SW 1271 (cell line): ENCODE measurements around the gene SLC7A4.
"Not testable (repeated sequence)": the region's sequence is repeated elsewhere in the genome, so short reads cannot be mapped to it uniquely, and the experiment has no call there.

Experiments used
- DNase-seq, 2 experiments: peaks; one replicate each; lab custom pipeline; 2025; lab: John Stamatoyannopoulos, UW

Gene SLC7A4

DNA sequence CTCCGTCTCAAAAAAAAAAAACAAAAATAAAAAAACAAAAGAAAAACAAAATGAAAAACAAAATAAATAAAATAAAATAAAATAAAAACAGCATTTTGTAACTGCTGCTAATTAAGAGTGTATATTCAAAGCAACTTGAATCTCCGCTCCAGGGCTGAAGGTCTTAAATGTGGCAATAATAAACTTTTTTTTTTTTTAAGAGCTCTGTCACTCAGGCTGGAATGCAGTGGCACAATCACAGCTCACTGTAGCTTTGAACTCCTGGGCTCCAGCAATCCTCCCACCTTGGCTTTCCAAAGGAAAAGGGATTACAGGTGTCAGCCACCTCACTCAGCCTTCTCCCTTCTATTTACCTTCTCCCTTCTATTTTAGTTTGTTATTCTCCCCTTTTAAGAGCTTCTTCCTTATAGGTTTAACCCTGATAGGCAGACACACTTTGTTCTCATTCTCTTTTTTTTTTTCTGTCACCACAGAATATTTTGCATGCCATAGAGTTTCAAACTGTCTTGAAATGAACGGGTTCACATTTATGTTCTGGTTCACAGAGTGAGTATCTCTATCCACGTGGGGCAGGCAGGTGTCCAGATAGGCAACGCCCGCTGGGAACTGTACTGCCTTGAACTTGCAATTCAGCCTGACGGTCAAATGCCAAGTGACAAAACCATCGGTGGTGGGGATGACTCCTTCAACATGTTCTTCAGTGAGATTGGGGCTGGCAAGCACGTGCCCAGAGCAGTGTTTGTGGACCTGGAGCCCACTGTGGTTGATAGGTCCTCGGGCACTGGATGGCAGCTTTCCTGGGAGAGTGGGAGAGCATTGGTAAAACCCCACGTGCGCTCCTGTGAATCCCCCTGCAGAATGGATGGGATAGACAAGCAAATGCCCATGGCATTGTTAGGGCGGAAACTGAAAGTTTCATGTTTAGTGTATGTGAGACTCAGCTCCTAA, 32.8 kb upstream of the SLC7A4 start:
- no peak for DNase-seq

DNA sequence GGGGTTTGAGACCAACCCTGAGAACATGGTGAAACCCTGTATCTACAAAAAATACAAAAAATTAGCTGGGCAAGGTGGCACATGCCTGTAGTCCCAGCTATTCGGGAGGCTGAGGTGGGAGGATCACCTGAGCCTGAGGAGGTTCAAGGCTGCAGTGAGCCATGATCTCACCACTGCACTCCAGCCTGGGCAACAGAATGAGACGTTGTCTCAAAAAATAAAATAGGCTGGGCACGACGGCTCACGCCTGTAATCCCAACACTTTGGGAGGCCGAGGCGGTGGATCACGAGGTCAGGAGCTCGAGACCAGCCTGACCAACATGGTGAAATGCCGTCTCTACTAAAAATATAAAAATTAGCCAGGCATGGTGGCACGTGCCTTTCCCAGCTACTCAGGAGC, 32.1 kb upstream of the SLC7A4 start:
- DNase-seq, result not testable (repeated sequence)

DNA sequence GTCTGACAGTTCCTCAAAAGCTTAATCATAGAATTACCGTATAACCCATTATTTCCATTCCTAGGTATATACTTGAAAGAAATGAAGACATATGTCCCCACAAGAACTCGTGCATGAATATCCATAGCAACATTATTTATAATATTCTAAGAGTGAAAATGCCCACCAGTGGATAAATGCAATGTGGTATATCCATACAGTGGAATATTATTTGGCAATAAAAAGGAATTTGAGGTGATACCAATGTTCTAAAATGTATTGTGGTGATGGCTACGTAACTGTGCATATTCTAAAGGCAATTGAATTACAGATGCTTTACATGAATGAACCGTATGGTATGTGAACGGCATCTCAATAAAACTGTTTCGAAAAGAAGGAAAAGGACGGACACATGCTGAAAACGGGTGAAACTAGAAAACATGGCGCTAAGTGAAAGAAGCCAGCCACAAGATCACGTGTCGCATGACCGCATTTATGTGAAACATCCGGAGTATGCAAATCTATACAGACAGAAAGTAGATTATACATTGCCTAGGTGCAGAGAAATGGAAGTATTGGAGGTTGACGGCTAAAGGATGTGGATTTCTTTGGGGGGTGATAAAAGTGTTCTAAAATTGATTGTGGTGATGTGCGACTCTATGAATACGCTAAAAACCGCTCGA, 29.4 kb upstream of the SLC7A4 start:
- DNase-seq, result not testable (repeated sequence)

DNA sequence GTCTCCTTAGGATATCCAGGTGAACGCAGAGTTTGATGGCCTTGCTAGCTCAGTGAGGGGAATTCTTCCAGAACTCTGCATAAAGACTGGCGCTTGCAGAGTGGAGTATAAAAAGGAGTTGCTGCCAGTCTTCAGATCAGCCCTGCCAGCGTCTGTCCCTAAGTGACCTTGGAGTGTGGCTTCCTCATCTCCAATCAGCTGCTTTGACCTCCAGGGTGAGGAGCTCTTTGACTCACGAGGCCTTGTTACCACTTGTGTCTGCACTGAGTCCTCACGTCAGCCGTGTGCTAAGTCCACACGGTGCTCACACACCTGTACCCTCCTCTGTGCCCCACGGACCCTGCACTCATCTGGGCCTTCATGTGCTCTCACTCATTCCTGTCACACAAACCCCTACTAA, 28.0 kb upstream of the SLC7A4 start:
- DNase-seq, result not testable (repeated sequence)

DNA sequence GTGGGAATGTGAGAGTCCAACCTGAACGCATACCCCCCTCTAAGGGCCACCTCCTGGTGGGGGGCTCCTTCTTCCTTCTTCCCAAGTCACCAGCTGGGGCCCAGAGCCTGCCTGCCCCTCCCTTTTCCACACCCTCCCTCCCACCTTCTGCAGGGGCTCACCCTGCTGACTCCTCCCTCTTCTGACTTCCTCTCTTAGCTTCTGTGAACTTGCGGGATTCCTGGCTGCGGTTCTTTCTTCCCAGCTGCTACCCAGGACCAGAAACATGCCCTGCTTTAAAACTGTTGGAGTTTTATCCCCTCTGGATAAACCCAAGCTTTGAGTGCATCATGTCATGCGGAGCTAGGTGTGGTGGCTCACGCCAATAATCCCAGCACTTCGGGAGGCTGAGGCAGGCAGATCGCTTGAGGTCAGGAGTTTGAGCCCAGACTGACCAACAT, 23.5 kb upstream of the SLC7A4 start:
- no peak for DNase-seq

DNA sequence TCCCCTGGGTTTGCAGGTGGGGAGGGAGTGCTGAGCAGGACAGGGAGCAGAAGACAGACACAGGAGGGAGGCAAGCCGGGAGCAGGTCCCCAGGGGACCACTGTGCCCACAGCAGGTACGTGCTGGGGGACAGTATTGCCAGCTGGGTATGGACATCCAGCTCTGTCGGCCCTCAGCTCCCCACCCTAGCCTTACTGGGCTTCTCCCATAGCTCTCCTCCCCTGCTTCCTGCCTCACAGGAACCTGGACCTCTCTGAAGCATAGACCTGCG, 23.1 kb upstream of the SLC7A4 start:
- DNase-seq, result no peak

DNA sequence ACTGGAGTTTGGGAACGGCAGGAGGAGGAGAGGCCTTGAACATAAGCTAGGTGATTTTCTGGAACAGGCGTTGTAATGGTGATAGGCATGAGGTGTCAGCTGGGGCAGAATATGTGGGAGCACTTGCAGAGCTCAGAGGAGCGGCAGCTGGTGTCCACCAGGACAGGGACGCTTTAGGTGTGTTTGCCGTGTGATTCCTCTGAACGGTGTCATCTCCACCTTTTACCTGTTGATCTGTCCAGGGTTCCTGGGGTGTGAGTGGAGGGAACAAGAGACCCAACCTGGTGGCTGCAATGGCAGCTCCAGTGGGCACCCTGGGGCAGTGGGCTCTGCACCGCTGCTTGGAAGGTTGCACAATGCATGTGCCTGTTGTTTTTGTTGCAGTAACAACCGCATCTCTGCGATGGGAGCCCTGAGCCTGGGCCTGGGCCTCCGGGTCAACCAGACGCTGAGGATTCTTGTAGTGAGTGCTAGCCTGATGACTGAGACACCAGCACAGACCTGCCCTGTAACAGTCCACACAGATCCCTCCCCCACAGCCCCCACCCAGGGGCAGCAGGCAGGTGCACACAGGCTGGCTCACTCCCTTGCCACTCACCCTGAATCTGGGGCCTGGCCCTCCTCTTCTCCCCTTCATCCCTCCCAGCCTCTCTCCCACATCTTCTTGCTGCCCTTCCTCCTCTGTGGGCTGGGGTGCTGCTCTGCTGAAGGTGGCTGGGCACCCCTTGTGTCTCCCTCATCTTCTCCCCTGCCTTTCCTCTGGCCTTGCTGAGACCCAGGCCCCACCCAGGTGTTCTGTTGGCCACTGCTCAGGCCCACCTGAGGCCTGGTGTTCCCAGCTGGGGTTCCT, 22.6 kb upstream of the SLC7A4 start:
- DNase-seq, result no peak

DNA sequence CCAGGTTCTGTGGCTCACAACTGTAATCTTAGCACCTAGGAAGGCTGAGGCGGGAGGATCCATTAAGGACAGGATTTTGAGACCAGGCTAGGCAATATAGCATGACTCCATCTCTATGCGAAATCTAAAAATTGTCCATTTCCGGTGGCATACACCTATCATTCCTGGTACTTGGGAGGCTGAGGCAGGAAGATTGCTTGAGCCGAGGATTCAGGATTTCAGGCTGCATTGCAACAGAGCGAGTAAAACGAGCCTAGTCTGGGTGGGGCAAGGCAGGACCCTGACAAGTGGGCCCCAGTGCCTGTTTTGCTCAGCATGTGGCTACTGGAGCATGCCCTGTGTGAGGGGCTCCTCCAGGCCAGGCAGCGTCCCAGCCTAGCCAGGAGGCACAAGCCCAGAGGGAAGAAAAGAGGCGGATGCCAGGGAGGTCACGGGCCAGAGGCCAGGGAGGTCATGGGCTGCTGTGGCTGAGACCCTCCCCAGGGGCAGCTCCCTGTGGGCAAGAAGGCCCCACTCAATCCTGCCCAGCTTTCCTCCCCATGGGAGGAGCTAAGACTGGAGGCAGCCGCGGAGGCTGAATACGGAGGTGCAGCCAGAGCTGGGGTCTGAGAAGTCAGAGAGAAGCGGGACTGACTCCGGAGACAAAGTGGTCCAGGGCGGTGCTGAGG, 21.8 kb upstream of the SLC7A4 start:
- no peak for DNase-seq

DNA sequence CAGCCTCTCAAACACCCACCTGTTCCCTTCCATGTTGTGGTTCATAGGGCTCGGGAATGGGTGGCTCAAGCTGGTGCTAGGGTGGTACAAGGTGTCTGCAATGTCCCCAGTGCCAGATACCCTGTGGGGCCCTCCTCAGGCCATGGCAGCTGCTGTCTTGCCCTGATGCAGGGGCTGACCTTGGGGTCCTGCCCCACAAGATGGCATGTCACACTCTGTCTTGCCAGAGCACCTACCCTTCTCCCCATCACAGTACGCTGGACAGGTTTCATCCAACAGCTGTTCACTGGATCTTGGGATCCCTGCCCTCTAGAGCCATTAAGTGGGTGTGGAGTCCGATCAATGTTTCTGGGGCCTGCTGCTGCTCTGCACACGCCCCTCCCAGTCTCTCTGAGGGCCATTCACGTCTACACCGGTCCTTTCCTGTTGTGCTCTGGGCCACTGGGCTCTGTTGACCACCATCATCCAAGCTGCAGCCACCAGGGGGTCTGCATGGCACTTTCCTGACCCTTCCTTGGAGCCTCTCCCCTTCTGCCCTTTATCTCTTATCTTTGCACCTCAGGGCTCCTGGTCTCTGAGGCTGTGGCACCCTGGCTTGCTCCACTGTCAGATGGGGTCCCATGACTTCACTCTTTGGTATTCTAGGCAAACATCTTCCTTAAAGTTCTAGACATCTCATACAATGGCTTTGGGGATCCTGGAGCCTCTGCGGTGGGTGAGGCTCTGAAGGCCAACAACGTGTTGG, 20.5 kb upstream of the SLC7A4 start:
- DNase-seq, result no peak

DNA sequence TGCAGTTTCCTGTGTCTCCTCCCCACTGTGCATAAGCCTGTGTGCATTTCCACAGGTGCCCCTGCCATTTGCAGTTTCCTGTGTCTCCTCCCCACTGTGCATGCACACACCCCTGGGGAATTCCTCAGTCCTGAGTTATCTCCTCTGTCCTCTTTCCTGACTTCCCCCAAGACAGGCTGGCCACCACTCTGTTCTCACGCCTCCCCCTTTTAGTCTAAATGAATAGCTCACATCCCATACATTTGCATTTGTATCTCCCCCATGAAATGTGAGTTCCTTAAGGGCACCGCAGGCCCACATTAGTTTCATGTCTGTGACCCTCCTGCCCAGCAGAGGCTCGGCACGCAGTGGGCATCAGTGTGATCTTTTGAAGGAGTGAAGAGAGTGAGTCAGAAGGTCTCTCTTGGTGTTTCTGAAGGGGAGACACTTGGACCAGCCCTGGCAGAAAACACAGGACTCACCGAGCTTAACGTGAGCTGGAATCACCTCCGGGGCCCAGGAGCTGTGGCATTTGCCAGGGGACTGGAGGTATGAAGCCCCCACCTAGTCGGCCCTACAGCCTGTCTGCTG, 19.6 kb upstream of the SLC7A4 start:
- DNase-seq, result no peak

DNA sequence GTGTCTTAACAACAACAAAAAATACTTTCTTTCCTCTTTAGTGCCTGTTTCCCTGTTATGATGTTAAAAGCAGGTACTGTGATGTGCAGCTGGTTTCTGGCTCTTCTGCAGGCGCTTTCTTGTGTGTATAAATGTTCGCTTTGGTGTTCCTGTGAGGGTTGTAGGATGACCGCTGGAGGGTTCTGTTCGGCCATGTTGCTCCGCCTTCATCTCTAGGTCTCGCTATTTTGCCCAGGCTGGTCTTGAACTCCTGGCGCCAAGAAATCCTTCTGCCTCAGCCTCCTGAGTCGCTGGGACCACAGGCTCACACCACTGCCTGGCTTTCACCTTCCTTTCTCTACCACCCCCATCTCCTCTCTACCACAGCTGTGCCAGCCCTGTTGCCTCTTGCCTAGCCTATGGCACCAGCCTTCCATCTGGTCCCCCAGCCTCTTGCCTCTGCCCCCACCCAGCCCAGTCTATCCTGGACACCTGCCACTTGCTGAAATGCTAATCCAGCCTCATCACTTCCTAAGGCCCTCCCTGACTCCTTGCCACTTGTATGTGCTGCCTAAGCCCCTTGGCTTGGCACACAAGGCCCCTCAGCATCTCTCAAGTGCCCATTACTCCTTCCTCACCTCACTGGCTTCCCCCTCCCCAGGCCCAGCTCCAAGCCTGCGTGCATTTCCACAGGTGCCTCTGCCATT, 18.9 kb upstream of the SLC7A4 start:
- no peak for DNase-seq

DNA sequence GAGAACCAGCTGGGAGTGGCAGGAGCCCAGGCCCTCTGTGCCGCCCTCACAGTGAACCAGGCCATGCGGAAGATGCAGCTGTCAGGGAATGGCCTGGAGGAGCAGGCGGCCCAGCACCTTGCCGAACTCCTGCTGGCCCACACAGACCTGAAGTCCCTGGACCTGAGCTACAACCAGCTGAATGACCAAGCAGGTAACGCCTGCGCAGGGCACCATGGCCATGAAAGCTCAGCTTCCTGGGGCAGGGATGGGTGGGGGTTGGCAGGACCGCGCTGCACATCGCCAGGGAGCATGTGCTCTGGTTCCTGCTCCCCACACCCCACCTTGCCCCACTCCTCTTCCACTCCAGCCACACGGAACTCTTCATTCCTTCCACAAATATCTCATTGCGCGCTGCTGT, 16.6 kb upstream of the SLC7A4 start:
- not testable (repeated sequence) for DNase-seq

DNA sequence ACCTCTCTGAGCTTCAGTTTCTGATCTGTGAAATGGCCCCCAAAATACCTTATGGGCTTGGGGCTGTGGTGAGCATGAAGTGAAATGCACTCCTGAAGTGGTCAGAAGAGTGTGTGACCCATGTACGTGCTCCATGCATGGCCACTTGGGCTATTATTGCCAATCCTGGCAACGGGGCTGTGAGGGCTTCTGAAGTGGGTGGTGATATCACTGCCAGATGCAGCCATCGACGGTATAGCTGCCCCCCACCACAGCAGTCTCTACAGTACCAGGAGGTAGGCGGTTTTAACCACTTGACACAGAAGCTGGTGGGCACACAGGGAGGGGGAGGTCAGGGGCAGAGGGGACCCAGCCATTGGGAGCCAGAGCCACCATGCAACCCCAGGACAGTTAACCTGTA, 16.1 kb upstream of the SLC7A4 start:
- DNase-seq, result not testable (repeated sequence)

DNA sequence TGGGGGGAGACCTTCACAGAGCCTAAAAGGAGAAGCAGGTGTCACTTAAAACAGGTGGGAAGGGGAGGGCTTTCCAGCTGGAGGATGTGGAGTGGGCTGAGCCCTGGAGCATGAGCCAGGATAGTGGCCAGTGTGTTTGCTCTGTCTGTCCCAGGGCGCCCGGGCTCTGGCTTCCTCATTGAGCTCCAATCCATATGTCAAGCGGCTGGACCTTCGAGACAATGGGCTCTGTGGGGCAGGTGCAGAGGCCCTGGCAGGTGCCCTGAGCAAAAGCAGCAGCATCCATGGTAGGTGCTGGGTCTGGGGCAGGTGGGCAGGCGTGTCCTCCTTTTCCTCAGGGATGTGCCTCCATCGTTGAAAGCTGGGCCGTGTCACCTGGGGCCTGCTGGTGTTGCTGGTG, 15.4 kb upstream of the SLC7A4 start:
- DNase-seq, result no peak

DNA sequence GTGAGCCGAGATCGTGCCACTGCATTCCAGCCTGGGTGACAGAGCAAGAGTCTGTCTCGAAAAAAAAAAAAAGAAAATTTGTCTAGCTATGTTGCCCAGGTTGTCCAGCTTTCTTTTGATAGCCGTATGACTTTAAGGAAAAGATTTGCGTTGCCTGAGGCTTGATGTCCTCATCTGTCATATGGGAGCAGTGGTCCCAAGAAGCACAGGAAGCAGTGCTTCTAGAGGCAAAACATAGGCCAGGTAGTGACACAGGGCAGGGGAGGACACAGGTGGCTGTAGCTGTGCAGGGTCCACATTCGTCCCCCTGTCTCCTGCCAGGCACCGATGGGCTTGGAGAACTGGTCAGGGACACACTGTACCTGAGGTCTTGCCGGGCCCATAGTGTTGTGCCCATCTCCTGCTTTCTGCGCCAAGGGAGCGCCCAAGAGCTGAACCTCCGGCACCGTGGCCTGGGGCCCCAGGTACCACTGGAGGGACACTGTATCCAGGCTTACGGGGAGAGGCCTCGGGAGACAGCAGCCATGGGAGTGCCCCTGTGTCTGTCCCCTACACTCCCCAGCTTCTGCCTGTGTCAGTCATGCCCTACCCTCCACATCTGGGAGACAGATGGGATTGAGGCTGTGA, 14.8 kb upstream of the SLC7A4 start:
- DNase-seq, result no peak

DNA sequence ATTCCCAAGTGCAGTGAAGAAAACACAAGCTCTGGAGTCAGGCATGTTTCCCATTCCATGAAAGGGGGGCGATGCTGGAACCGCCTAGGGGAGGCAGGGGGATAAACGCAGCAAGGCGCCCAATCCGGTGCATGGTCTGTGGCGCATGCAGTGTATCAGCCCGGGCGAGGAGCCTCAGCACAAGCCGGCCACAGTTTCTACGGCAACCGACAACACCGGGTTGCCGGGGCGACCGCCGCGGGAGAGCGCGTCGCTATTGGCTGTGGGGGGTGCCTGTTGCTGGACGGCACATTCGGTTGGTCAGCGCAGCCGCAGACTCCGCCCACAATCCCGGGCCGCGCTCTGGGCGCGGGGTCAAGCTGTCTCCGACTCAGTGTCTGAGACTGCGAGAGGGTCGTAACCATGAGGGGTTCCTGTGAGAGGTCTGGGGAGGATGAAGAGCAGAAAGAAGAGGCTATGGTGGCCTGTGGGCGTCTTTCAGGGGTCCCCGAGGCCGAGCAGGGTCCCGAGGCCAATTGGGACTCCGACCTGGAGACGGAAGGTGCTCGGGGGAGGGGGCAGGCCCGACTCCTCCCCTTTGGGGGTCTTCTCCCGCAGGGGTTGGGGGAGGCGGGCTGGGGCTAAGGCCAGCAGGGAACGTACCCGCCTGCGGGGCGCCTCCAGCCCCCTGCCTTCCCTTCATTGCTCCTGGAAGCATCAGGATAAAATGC, 13.4 kb upstream of the SLC7A4 start, which contains the start of gene LRRC74B:
Gene LRRC74B (plus strand): TSS at position 362 of the 710 bp plus-strand sequence. CDS start 41 bp downstream, at position 403.
- peak in 1 of 2 experiments; percentile 43 for DNase-seq

DNA sequence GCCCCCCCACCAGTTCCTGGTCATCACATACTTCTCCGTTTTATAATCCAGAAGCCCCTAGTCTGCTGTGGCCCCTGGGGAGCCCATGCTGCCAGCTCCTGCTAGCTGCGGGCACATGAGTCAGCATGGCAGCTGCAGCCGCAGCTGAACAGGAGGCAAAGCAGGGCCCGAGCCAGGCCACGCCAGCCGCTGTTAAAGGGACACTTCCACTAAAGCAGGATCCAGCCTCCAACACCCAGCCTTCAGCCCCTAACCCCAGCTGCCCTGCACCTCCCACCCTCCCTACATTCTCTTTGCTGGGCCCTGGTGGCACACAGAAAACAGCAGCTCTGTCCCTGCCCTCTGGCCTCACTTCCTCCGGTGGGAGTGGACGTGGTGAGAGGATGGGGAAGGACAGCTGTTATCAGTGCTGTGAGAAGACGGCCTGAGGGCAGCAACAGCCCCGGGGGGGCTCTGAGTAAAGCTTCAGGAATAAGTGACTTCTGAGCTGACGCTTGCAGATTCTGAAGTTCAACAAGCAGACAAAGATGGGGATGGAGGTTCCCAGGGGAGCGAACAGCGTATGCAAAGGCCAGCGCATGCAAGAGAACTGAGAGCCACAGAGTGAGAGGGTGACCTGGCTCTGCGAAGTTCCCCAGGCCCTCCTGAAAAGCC, 12.7 kb upstream of the SLC7A4 start:
- no peak for DNase-seq

DNA sequence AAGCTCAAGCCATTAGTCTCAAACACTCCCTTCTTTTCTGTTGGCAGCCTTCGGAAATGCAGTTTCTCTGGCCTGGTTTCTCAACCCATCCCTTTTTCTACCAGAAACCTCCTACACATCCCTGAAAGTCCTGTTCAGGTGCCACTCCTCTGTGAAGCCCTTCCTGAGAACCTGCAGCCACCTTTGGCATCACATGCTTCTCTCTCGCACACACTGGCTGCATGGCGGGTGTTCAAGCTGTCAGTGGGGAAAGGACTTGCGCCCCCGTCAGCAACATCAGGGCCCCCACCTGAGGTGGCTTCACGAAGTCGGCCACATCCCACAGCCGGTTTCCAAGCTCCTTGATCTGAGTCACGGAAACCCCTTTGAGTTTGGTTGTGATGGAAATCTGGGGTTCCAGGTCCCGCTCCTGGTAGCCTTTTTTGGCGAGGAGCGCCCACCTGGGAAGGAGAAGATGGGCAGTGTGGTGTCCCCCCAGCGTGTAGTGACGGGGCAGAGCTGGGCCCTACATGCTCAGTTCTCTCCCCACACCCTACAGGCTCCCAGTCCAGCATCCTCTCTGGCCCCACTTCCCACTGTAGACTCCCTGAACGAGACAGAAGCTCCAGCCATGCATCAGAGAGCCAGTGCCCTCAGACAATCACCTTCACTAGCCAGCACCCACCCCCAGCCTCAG, 11.6 kb upstream of the SLC7A4 start:
- DNase-seq, result no peak
